Kidney capillary endothelial cell (primary cell): ENCODE data around the gene ADGRF5.

Source experiments
- DNase-seq: peaks from one replicate; pipeline ENCODE4 v3.0.0-alpha.2; 2018; ENCODE audit warnings: low spot score

The ADGRF5 gene

DNA sequence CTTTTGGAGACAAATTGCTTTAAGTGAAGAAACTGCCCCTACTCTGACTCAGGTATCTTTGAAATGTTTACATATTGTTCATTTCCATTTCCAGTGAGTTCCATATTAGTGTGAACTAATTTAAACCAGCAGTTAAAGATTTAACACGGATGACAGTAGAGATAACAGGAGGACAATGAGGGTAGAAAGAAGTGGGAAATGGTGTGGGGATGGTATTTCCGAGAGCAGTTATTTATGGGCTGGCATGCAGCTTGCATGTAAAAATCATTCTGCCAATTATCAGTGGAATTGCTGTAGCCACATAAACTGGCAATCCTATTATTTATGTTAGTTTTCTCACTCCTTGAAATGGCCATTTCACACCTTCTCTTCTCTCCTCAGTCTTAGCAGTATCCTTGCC, 8.6 kb upstream of the ADGRF5 start:
- no peak for DNase-seq

DNA sequence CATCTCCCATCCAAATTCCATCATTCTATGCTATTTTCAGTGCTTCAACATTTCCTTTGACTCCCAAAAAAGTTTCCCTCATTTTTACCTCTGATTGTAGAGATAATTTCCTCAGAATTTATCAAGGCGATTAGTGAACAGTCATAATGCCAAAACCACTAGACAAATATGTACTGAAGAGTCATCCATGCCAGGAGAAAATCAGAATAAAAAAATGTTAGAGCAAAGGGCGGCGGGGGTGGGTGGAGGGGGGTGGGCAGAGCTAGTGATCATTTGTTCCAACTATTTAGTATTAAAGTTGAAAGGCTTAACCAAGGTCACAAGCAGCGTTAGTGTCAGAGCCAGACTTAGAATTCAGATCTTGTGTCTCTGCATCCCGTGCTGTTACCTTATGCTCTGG, 5.3 kb upstream of the ADGRF5 start:
- DNase-seq: no peak

DNA sequence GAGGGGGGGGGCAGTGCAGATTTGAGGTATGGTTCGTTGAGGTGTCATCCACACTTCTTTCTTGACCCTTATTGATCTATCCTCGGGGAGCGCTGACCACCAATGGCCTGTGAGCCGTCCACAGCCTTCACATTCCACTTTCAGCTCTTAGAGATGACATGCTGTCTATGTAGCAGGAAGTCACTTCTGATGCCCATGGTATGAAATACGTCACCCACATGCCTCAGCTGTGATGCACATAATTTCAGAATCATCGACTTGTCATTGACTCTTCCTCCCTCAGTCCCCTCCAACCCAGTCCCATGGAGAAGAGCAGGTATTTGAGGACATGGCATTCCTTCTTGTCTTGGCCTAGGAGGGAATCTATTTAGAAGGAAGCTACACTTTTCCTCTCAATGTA, 4.7 kb upstream of the ADGRF5 start:
- no peak for DNase-seq

GRCh38 chr6:46925563-46926253, 4.0 kb upstream of the ADGRF5 start:
- DNase-seq: no peak

GRCh38 chr6:46923476-46923875, 1.7 kb upstream of the ADGRF5 start:
- DNase-seq: no peak

- DNase-seq: no peak
These were observed 679 bp downstream of the ADGRF5 start for GRCh38 chr6:46921059-46921458.

GRCh38 chr6:46918806-46919205, 2.9 kb downstream of the ADGRF5 start:
- no peak for DNase-seq

- no peak for DNase-seq
These were observed 4.7 kb downstream of the ADGRF5 start for GRCh38 chr6:46917002-46917545.

GRCh38 chr6:46915866-46916265, 5.9 kb downstream of the ADGRF5 start:
- DNase-seq: no peak

- no peak for DNase-seq
These were observed 6.4 kb downstream of the ADGRF5 start for GRCh38 chr6:46915380-46915779.

GRCh38 chr6:46914279-46914810, 7.4 kb downstream of the ADGRF5 start:
- no peak for DNase-seq

- peak; percentile 98 for DNase-seq
These were observed 12.4 kb downstream of the ADGRF5 start for GRCh38 chr6:46909371-46909770.

GRCh38 chr6:46906776-46907175, 15.0 kb downstream of the ADGRF5 start:
- no peak for DNase-seq

DNA sequence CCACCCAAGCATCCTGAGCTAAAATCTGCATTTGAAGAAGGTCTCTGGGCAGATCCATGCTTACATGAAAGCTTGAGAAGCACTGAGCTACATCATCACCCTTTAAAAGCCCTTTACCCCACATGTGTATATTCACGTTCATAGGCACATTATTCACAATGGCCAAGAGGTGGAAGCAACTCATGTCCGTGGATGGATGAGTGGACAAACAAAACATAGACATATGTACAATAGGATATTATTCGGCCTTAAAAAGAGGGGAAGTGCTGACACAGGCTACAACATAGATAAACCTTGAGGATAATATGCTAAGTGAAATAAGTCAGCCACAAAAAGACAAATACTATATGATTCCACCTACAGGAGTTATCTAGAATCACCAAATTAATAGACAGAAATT, 17.6 kb downstream of the ADGRF5 start:
- no peak for DNase-seq

DNA sequence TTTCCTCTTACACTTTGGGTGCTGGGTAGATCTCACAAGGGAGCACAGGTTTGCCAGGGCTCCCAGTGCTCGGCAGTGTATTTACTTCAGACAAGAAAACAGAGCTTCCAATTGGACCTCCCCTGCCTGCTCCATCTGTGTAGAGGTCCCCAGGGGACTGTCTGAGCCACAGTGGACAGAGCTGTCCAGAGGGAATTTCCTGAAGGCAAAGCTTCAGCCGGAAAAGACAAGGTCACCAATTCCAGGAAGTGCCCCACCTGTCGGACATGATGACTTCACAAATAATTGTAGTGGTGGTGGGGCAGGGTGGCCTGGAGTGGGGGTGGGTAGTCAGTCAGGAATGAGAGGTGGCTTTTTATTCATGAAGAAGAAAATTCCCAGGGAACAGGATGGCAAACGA, 18.6 kb downstream of the ADGRF5 start:
- DNase-seq: peak; percentile 78

DNA sequence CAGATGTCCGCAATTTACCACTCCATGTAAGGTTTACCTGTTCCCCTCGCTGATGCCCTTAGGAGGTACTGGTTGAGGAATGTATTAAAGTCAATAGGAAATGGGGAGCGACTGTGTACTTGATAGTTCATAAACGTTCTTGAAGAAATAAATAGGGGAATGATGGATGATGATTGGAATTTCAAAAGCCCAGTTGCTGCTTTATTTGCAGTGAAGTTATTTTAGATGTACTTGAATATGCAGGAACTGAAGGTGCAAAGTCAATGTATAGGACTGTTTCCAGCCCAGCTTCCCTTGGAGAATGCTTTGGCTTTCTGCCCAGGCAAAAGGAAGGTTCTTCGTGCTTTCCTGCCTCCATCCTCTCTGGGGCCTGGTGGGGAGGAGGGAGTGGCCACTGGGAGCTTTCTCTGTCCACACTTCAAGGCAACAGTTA, 19.8 kb downstream of the ADGRF5 start:
- DNase-seq: peak; percentile 74

DNA sequence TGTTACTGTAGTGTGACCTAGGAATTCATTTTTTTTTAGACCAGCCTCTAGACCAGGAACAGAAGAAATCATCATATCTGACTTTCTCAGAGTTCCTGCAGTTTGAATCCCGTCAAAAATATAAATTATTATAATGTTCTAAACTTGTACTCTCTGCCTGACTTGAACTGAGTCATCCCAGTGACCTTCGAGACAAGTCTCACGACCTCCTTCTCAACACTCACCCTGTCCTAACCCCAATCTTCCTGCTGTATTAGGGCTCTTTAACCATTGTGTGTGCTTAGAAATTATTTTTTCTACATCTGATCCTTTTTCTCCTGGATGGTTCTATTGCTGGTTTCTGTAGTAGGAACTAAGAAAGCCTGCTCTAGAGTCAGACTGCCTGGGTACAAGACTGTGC, 21.5 kb downstream of the ADGRF5 start:
- DNase-seq: no peak

DNA sequence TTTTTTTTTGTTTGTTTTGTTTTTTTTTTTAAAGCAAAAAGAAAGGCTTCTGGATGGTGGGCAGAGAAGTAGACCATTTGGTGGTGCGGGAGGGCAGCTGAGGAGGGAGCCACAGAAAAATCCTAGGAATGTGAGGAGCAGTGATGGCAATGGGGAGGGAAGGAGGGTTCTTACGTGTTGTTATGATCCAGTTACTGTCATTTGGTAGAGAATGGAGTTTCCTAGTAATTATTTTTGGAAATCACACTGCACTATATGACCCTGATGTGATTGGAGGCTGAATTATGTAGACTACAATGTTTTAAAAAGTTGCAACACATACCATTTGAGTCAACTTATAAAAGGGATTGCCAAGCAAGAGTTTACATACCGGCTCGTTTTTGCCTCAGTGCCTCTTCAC, 22.1 kb downstream of the ADGRF5 start:
- no peak for DNase-seq

GRCh38 chr6:46898006-46898405, 23.7 kb downstream of the ADGRF5 start:
- no peak for DNase-seq

- DNase-seq: no peak
These were observed 24.9 kb downstream of the ADGRF5 start for GRCh38 chr6:46896871-46897270.

- no peak for DNase-seq
These were observed 25.8 kb downstream of the ADGRF5 start for GRCh38 chr6:46895930-46896329.

- DNase-seq: no peak
These were observed 27.3 kb downstream of the ADGRF5 start for GRCh38 chr6:46894433-46894832.

- DNase-seq: no peak
These were observed 28.1 kb downstream of the ADGRF5 start for GRCh38 chr6:46893648-46894047.

GRCh38 chr6:46891252-46891795, 30.4 kb downstream of the ADGRF5 start:
- no peak for DNase-seq
